Thoracic aorta (tissue), 2 donors: ENCODE results near the gene VCAM1. TPM values are rescaled to one million over a fixed set of nuclear protein-coding genes. Genes with fewer than 3 reads are reported as not detected.

Source experiments
- ATAC-seq: fragments of 150-250 bp; one replicate; pipeline ENCODE4 v1.8.0; 2017; ENCODE audit warnings: low read depth; ENCODE audit not compliant: insufficient number of reproducible peaks, low FRiP score
- DNase-seq: peaks from one replicate; pipeline ENCODE4 v3.0.0-alpha.2; 2020; ENCODE audit warnings: low spot score
- H3K27ac ChIP-seq, 2 donors: fragments of 200-600 bp; sonication (generic); 1 replicate in 1 of 2; 2 replicates in 1 of 2; pipeline ENCODE4 v1.5.1; 2016; ENCODE audit warnings: mild to moderate bottlenecking in 2 of 2, moderate library complexity in 2 of 2
- H3K27me3 ChIP-seq: fragments of 200-600 bp; sonication (generic); replicated peaks from 2 replicates; pipeline ENCODE4 v1.6.0; 2016; ENCODE audit warnings: mild to moderate bottlenecking; ENCODE audit not compliant: insufficient read depth
- H3K36me3 ChIP-seq: fragments of 200-600 bp; sonication (generic); one replicate; pipeline ENCODE4 v1.5.1; 2016
- H3K4me1 ChIP-seq, 2 donors: fragments of 200-600 bp; sonication (generic); 1 replicate in 1 of 2; 2 replicates in 1 of 2; pipeline versions ENCODE4 v1.5.1 to v1.6.0; 2016; ENCODE audit warnings: low read depth in 2 of 2, mild to moderate bottlenecking in 1 of 2; ENCODE audit not compliant: control insufficient read depth in 1 of 2
- H3K4me3 ChIP-seq: fragments of 200-600 bp; sonication (generic); 2 replicates; pipeline ENCODE4 v1.5.1; 2016; ENCODE audit warnings: mild to moderate bottlenecking
- H3K9me3 ChIP-seq: fragments of 200-600 bp; sonication (generic); 2 replicates; pipeline ENCODE4 v1.5.1; 2016
- total RNA-seq, 2 donors: library from RNA; depleted of rRNA; stranded (reverse); fragments of >200 nt; gene quantifications; one replicate each; pipeline versions ENCODE4 v1.1.0 to v1.2.3, GENCODE V29; 2016
- TF ChIP-seq, protein P1 (sequence below): fragments of 200-600 bp; sonication (generic); IDR thresholded peaks from one replicate; pipeline ENCODE4 v1.5.1; 2019; ENCODE audit warnings: antibody characterized with exemption

The VCAM1 gene, protein sequence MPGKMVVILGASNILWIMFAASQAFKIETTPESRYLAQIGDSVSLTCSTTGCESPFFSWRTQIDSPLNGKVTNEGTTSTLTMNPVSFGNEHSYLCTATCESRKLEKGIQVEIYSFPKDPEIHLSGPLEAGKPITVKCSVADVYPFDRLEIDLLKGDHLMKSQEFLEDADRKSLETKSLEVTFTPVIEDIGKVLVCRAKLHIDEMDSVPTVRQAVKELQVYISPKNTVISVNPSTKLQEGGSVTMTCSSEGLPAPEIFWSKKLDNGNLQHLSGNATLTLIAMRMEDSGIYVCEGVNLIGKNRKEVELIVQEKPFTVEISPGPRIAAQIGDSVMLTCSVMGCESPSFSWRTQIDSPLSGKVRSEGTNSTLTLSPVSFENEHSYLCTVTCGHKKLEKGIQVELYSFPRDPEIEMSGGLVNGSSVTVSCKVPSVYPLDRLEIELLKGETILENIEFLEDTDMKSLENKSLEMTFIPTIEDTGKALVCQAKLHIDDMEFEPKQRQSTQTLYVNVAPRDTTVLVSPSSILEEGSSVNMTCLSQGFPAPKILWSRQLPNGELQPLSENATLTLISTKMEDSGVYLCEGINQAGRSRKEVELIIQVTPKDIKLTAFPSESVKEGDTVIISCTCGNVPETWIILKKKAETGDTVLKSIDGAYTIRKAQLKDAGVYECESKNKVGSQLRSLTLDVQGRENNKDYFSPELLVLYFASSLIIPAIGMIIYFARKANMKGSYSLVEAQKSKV
- 10 to 100 TPM; 42.4 to 77.6 TPM for total RNA-seq

DNA sequence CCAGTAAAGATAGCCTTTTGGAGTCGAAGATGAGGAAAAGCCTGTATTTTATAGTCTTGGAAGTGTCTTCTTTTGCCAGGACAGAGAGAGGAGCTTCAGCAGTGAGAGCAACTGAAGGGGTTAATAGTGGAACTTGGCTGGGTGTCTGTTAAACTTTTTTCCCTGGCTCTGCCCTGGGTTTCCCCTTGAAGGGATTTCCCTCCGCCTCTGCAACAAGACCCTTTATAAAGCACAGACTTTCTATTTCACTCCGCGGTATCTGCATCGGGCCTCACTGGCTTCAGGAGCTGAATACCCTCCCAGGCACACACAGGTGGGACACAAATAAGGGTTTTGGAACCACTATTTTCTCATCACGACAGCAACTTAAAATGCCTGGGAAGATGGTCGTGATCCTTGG lies at the start of gene VCAM1:
VCAM1 (plus strand) TSS at position 253 of the 400 bp plus-strand sequence; CDS start at position 372, 119 bp downstream.
- DNase-seq (no peak), ATAC-seq (no peak)
- H3K9me3 ChIP-seq = no peaks in the 10 kb centered on the region
- H3K36me3 ChIP-seq = no peaks in the 10 kb centered on the region
- peak within 1 kb of the TSS; percentile 44 for H3K4me3 ChIP-seq
- TF ChIP-seq, protein P1, sequence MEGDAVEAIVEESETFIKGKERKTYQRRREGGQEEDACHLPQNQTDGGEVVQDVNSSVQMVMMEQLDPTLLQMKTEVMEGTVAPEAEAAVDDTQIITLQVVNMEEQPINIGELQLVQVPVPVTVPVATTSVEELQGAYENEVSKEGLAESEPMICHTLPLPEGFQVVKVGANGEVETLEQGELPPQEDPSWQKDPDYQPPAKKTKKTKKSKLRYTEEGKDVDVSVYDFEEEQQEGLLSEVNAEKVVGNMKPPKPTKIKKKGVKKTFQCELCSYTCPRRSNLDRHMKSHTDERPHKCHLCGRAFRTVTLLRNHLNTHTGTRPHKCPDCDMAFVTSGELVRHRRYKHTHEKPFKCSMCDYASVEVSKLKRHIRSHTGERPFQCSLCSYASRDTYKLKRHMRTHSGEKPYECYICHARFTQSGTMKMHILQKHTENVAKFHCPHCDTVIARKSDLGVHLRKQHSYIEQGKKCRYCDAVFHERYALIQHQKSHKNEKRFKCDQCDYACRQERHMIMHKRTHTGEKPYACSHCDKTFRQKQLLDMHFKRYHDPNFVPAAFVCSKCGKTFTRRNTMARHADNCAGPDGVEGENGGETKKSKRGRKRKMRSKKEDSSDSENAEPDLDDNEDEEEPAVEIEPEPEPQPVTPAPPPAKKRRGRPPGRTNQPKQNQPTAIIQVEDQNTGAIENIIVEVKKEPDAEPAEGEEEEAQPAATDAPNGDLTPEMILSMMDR = no peak
- no peaks in the 10 kb centered on the region for H3K27me3 ChIP-seq
- peaks cover 0 to 8% of the 10 kb centered on the region in 2 donors for H3K4me1 ChIP-seq
- H3K27ac ChIP-seq = peak within 1 kb of the TSS in 1 of 2 donors; percentile 25

DNA sequence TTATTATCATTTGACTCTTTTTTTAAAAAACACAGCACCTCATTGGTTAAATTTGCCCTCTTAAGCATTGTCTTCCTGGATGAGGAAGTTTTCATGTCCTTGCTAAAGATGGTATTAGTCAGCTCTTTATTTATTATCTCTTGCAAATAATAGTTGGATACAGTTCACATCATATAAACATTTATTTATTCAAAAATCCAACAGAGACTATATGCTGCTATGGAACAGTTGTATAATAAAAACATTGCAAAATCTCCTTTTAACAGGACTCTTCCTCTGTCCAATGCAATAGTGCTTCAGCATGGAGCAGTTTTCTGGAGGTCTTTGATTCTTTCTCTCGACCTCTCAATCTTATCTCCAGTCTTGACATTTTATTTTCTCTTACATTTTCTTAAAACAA lies 49.5 kb upstream of the VCAM1 start:
- H3K9me3 ChIP-seq = no peaks in the 10 kb centered on the region
- DNase-seq (no peak), ATAC-seq (no peak)
- TF ChIP-seq, protein P1 = no peak
- H3K36me3 ChIP-seq = no peaks in the 10 kb centered on the region
- no peak overlapping the region for H3K27ac ChIP-seq
- H3K27me3 ChIP-seq = no peaks in the 10 kb centered on the region
- H3K4me3 ChIP-seq = no peak overlapping the region
- H3K4me1 ChIP-seq = no peaks in the 10 kb centered on the region

DNA sequence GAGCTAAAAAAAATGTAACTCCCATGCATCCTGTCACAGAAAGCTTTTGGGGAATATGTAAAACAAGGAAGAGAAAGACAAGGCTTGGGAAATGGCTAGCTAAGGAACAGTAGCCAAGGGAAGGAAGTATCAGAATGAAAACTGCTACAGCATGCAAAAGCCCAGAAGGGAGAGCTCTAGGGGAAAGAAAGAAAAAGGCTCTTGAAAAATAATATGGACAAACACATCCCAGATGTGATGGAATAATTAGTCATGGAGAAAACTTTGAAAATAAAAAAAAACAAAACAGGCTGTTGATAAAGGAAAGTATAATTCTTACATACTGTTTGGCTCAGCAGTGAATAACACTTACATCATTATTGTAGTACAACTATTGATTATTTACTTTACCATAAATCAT lies 47.9 kb upstream of the VCAM1 start:
- ATAC-seq (no peak), DNase-seq (no peak)
- TF ChIP-seq, protein P1 = no peak

DNA sequence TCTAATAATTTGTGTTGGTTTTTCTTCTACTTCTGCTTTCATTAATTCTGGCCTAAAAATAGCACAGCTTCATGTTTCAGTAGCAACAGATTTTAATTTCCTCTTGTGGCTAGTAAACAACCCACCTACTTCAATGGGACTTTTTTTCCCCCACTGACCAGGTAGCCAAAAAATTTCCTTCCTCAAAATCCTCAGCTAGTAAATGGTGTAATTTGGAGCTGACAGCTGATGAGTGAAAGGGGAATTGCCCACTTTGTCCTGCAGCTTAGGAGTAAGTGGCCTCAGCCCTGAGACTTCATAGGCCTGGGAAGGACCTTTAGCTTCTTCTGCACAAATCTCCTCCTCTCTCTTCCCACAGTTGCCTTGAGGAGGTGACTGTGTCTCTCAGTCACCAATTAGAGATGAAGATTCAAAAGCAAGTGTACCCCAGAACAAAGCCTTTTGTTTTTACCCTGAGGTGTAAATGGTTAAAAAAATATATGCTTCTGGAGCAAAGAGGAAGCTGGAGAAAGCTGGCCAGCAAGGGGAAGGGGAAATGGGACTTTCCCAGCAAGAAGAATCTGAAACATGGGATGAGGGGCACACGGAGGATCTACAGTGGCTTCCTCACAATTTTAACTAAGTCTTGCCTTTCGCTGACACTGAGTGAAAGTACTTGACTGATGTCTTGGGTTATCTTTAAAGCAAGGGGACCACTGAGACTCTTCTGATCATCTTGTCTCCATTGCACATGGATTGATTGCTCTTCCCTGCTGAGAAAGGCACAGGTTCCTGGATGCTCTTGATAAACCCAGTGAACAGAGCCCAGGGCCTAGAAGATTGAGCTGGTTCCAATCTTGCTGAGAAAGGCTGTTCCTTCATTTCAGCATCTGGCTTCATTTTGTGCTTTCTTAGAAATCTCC lies 35.8 kb upstream of the VCAM1 start:
- no peak overlapping the region for H3K4me3 ChIP-seq
- H3K27ac ChIP-seq = no peak overlapping the region
- H3K9me3 ChIP-seq = no peaks in the 10 kb centered on the region
- no peaks in the 10 kb centered on the region for H3K27me3 ChIP-seq
- DNase-seq = no peak
- no peaks in the 10 kb centered on the region for H3K36me3 ChIP-seq
- H3K4me1 ChIP-seq = no peaks in the 10 kb centered on the region
- TF ChIP-seq, protein P1 = no peak
- no peak for ATAC-seq

More for the DNA sequence above, 47.9 kb upstream of the VCAM1 start:
- no peaks in the 10 kb centered on the region for H3K9me3 ChIP-seq
- H3K4me1 ChIP-seq = no peaks in the 10 kb centered on the region
- no peaks in the 10 kb centered on the region for H3K36me3 ChIP-seq
- no peak overlapping the region for H3K4me3 ChIP-seq
- no peaks in the 10 kb centered on the region for H3K27me3 ChIP-seq
- H3K27ac ChIP-seq = no peak overlapping the region
